HEK293 (cell line): Measurements from ENCODE around the gene SPAAR.

Experiments
- CTCF ChIA-PET: fragments of 350-600 bp; formaldehyde crosslinking; extraction: SDS; loops from one replicate; lab custom pipeline; 2021; ENCODE audit warnings: antibody characterized with exemption; lab: Yijun Ruan, JAX
- POLR2A ChIA-PET: fragments of 300-600 bp; formaldehyde crosslinking; extraction: SDS; loops from one replicate; lab custom pipeline; 2020; ENCODE audit warnings: antibody characterized with exemption, inconsistent platforms; lab: Yijun Ruan, JAX
- H3K27ac ChIP-seq: fragments of 200-500 bp; sonication (Bioruptor generic); 2 replicates; pipeline ENCODE4 v1.5.1; 2014; ENCODE audit warnings: low read depth, low read length, control low read depth, inconsistent platforms; ENCODE audit errors: extremely low read depth
- H3K36me3 ChIP-seq, 2 experiments: fragments of 200-500 bp in 1 of 2; sonication (Bioruptor generic) in 1 of 2; 1 replicate in 1 of 2; 2 replicates in 1 of 2; pipeline ENCODE4 v1.5.1; 2014 to 2017; ENCODE audit warnings: inconsistent platforms in 2 of 2, low read length in 2 of 2; ENCODE audit not compliant: control insufficient read depth in 2 of 2, insufficient read depth in 1 of 2
- H3K4me1 ChIP-seq: fragments of 200-500 bp; sonication (Bioruptor generic); 2 replicates; pipeline ENCODE4 v1.5.1; 2014; ENCODE audit warnings: mild to moderate bottlenecking, low read length, inconsistent platforms; ENCODE audit not compliant: control insufficient read depth, insufficient read depth
- H3K4me3 ChIP-seq: 2 replicates; pipeline ENCODE4 v1.5.1; 2011; ENCODE audit warnings: low read depth, mild to moderate bottlenecking, control low read depth, low read length, moderate library complexity
- H3K9me3 ChIP-seq: fragments of 200-500 bp; sonication (Bioruptor generic); 2 replicates; pipeline ENCODE4 v1.5.1; 2014; ENCODE audit warnings: low read depth, low read length, inconsistent platforms; ENCODE audit not compliant: control insufficient read depth, insufficient read depth
- RBAK ChIP-seq: fragments of 450-650 bp; formaldehyde crosslinking; IDR thresholded peaks from 2 replicates; pipeline ENCODE4 v1.5.1; 2016; ENCODE audit warnings: missing biosample characterization, missing genetic modification characterization
- REPIN1 ChIP-seq: fragments of 450-650 bp; formaldehyde crosslinking; IDR thresholded peaks from 2 replicates; pipeline ENCODE4 v1.5.1; 2017; ENCODE audit warnings: missing biosample characterization, missing genetic modification characterization, low read depth
- SCRT1 ChIP-seq: fragments of 450-650 bp; formaldehyde crosslinking; IDR thresholded peaks from 2 replicates; pipeline ENCODE4 v1.5.1; 2016; ENCODE audit warnings: missing biosample characterization, missing genetic modification characterization, borderline replicate concordance
- ZFHX2 ChIP-seq: fragments of 450-650 bp; formaldehyde crosslinking; conservative IDR thresholded peaks from 2 replicates; pipeline ENCODE4 v1.5.1; 2016; ENCODE audit warnings: missing biosample characterization, missing genetic modification characterization
- ZFP3 ChIP-seq: fragments of 450-650 bp; formaldehyde crosslinking; IDR thresholded peaks from 2 replicates; pipeline ENCODE4 v1.5.1; 2016; ENCODE audit warnings: low read depth, missing biosample characterization, missing genetic modification characterization
- ZNF133 ChIP-seq: fragments of 450-650 bp; formaldehyde crosslinking; IDR thresholded peaks from 2 replicates; pipeline ENCODE4 v1.5.1; 2016; ENCODE audit warnings: missing biosample characterization, missing genetic modification characterization
- ZNF155 ChIP-seq: fragments of 450-650 bp; formaldehyde crosslinking; IDR thresholded peaks from 2 replicates; pipeline ENCODE4 v1.5.1; 2016; ENCODE audit warnings: missing biosample characterization, missing genetic modification characterization
- ZNF169 ChIP-seq: fragments of 450-650 bp; formaldehyde crosslinking; IDR thresholded peaks from 2 replicates; pipeline ENCODE4 v1.5.1; 2016; ENCODE audit warnings: missing biosample characterization, missing genetic modification characterization
- ZNF223 ChIP-seq: fragments of 450-650 bp; formaldehyde crosslinking; IDR thresholded peaks from 2 replicates; pipeline ENCODE4 v1.5.1; 2016; ENCODE audit warnings: missing biosample characterization, missing genetic modification characterization
- ZNF24 ChIP-seq: fragments of 450-650 bp; formaldehyde crosslinking; IDR thresholded peaks from 2 replicates; pipeline ENCODE4 v1.5.1; 2016; ENCODE audit warnings: missing biosample characterization, missing genetic modification characterization
- ZNF37A ChIP-seq: fragments of 450-650 bp; IDR thresholded peaks from 2 replicates; pipeline ENCODE4 v1.5.1; 2018; ENCODE audit warnings: missing biosample characterization, missing genetic modification characterization
- ZNF391 ChIP-seq: fragments of 450-650 bp; formaldehyde crosslinking; IDR thresholded peaks from 2 replicates; pipeline ENCODE4 v1.5.1; 2016; ENCODE audit warnings: low read depth, missing biosample characterization, missing genetic modification characterization, borderline replicate concordance
- ZNF473 ChIP-seq: fragments of 450-650 bp; formaldehyde crosslinking; IDR thresholded peaks from 2 replicates; pipeline ENCODE4 v1.5.1; 2017; ENCODE audit warnings: missing biosample characterization, missing genetic modification characterization
- ZNF560 ChIP-seq: fragments of 450-650 bp; formaldehyde crosslinking; IDR thresholded peaks from 2 replicates; pipeline ENCODE4 v1.5.1; 2017; ENCODE audit warnings: missing biosample characterization, missing genetic modification characterization, borderline replicate concordance
- ZNF585B ChIP-seq: fragments of 450-650 bp; formaldehyde crosslinking; IDR thresholded peaks from 2 replicates; pipeline ENCODE4 v1.5.1; 2016; ENCODE audit warnings: missing biosample characterization, missing genetic modification characterization
- ZNF629 ChIP-seq: fragments of 450-650 bp; formaldehyde crosslinking; IDR thresholded peaks from 2 replicates; pipeline ENCODE4 v1.5.1; 2017; ENCODE audit warnings: missing biosample characterization, missing genetic modification characterization
- ZNF768 ChIP-seq: fragments of 450-650 bp; formaldehyde crosslinking; IDR thresholded peaks from 2 replicates; pipeline ENCODE4 v1.5.1; 2018; ENCODE audit warnings: missing biosample characterization, mild to moderate bottlenecking, missing genetic modification characterization
- TF ChIP-seq, protein P1 (sequence below): fragments of 450-650 bp; formaldehyde crosslinking; IDR thresholded peaks from 2 replicates; pipeline ENCODE4 v1.5.1; 2016; ENCODE audit warnings: missing biosample characterization, missing genetic modification characterization
- TF ChIP-seq, protein P2 (sequence below): fragments of 450-650 bp; formaldehyde crosslinking; IDR thresholded peaks from 2 replicates; pipeline ENCODE4 v1.5.0; 2017; ENCODE audit warnings: missing biosample characterization, missing genetic modification characterization, borderline replicate concordance
- TF ChIP-seq, protein P3 (sequence below): fragments of 450-650 bp; formaldehyde crosslinking; optimal IDR thresholded peaks from 2 replicates; pipeline ENCODE3; 2016; ENCODE audit warnings: missing biosample characterization, mild to moderate bottlenecking, missing genetic modification characterization
- TF ChIP-seq, protein P4 (sequence below): fragments of 450-650 bp; formaldehyde crosslinking; IDR thresholded peaks from 2 replicates; pipeline ENCODE4 v1.5.1; 2017; ENCODE audit warnings: missing biosample characterization, missing genetic modification characterization

Gene SPAAR, protein sequence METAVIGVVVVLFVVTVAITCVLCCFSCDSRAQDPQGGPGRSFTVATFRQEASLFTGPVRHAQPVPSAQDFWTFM

DNA sequence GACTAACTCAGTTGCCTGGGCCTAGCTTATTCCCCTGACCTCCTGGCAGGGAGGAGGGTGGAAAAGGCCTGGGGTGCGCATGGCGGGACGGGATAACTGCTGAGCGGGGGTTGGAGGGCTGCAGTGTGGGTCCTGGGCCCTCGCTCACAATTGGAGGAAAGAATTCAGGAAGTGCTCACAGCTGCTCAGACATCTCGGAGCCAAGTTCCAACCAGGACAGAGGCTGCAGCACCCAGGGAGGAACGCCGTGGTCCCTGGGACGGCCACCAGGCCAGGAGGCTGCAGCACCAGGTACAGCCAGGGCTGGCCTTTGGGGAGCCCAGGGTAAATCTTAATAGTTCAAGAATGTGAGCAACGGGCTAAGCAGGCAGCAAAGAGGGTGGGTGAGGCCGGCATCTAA is at the start of gene SPAAR:
Gene SPAAR (plus strand): TSS at position 217 of the 400 bp plus-strand sequence. CDS start 974 bp downstream, outside the sequence.
- POLR2A ChIA-PET: interaction anchor here (0.6 kb wide), 1 partner anchor 106 kb away, joined by 4 read pairs; no protein-coding TSS in a partner anchor
- peak within 1 kb of the TSS; percentile 34; the same call in 1 of the 2 replicates for H3K27ac ChIP-seq

DNA sequence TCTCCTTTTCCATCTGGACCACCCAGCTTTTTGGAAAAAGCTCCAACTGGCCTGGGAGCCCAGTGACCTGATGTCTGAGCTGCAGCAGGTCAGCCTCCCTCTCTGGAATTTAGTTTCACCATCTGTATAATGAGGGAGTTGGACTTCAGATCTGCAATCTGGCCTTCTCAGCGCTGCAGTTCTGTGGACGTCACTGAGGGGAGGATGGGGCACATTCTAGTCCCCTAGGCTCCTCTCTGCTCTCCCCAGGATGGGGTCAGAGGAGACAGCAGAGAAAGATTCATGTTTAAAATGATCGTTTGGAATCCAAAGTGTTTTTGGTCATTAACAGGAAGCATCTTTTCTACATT is 49.3 kb upstream of the SPAAR start:
- ChIA-PET CTCF (interaction anchor here (0.5 to 1.5 kb wide), 3 partner anchors 15 to 22 kb away, joined by 3 to 5 read pairs (median 3); no protein-coding TSS in a partner anchor), POLR2A (no interaction called here)
- no peak for TF ChIP-seq REPIN1
- no peak for TF ChIP-seq SCRT1 (tag by site-specific recombination)
- no peak for TF ChIP-seq ZNF560
- no peak for TF ChIP-seq ZNF24
- no peak for TF ChIP-seq ZNF37A (tag by site-specific recombination)
- no peak for TF ChIP-seq ZNF473 (tag by site-specific recombination)
- no peak for TF ChIP-seq ZNF585B (tag by site-specific recombination)
- no peak for TF ChIP-seq ZFP3 (tag by site-specific recombination)
- no peak for TF ChIP-seq RBAK (tag by site-specific recombination)
- TF ChIP-seq, protein P1, sequence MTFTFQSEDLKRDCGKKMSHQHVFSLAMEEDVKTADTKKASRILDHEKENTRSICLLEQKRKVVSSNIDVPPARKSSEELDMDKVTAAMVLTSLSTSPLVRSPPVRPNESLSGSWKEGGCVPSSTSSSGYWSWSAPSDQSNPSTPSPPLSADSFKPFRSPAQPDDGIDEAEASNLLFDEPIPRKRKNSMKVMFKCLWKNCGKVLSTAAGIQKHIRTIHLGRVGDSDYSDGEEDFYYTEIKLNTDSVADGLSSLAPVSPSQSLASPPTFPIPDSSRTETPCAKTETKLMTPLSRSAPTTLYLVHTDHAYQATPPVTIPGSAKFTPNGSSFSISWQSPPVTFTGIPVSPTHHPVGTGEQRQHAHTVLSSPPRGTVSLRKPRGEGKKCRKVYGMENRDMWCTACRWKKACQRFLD (tag by site-specific recombination): no peak
- TF ChIP-seq ZNF391 (tag by site-specific recombination): no peak
- no peak for TF ChIP-seq ZNF133 (tag by site-specific recombination)
- no peak for TF ChIP-seq ZNF223 (tag by site-specific recombination)
- no peak for TF ChIP-seq ZNF155 (tag by site-specific recombination)
- no peak for TF ChIP-seq ZNF169 (tag by site-specific recombination)
- TF ChIP-seq ZNF768 (tag by site-specific recombination): no peak
- TF ChIP-seq, protein P2, sequence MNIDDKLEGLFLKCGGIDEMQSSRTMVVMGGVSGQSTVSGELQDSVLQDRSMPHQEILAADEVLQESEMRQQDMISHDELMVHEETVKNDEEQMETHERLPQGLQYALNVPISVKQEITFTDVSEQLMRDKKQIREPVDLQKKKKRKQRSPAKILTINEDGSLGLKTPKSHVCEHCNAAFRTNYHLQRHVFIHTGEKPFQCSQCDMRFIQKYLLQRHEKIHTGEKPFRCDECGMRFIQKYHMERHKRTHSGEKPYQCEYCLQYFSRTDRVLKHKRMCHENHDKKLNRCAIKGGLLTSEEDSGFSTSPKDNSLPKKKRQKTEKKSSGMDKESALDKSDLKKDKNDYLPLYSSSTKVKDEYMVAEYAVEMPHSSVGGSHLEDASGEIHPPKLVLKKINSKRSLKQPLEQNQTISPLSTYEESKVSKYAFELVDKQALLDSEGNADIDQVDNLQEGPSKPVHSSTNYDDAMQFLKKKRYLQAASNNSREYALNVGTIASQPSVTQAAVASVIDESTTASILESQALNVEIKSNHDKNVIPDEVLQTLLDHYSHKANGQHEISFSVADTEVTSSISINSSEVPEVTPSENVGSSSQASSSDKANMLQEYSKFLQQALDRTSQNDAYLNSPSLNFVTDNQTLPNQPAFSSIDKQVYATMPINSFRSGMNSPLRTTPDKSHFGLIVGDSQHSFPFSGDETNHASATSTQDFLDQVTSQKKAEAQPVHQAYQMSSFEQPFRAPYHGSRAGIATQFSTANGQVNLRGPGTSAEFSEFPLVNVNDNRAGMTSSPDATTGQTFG: no peak
- TF ChIP-seq, protein P3, sequence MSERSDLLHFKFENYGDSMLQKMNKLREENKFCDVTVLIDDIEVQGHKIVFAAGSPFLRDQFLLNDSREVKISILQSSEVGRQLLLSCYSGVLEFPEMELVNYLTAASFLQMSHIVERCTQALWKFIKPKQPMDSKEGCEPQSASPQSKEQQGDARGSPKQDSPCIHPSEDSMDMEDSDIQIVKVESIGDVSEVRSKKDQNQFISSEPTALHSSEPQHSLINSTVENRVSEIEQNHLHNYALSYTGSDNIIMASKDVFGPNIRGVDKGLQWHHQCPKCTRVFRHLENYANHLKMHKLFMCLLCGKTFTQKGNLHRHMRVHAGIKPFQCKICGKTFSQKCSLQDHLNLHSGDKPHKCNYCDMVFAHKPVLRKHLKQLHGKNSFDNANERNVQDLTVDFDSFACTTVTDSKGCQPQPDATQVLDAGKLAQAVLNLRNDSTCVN (tag by site-specific recombination): no peak
- no peak for TF ChIP-seq ZNF629
- TF ChIP-seq, protein P4, sequence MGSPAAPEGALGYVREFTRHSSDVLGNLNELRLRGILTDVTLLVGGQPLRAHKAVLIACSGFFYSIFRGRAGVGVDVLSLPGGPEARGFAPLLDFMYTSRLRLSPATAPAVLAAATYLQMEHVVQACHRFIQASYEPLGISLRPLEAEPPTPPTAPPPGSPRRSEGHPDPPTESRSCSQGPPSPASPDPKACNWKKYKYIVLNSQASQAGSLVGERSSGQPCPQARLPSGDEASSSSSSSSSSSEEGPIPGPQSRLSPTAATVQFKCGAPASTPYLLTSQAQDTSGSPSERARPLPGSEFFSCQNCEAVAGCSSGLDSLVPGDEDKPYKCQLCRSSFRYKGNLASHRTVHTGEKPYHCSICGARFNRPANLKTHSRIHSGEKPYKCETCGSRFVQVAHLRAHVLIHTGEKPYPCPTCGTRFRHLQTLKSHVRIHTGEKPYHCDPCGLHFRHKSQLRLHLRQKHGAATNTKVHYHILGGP: no peak
- Histone ChIP-seq H3K27ac (no peak overlapping the region), H3K36me3 (no peaks in the 10 kb centered on the region), H3K9me3 (no peaks in the 10 kb centered on the region), H3K4me3 (no peak overlapping the region), H3K4me1 (no peaks in the 10 kb centered on the region)

More for the DNA sequence above, at the start of gene SPAAR:
- H3K4me1 ChIP-seq: peaks cover 10% of the 10 kb centered on the region
- TF ChIP-seq ZNF24 (no peak), ZNF155 (tag by site-specific recombination) (no peak), ZFHX2 (tag by site-specific recombination) (no peak)
- no peaks in the 10 kb centered on the region for H3K36me3 ChIP-seq
- CTCF ChIA-PET: interaction anchor here (0.7 to 3.6 kb wide), 10 partner anchors 8 to 174 kb away, joined by 3 to 45 read pairs (median 4); no protein-coding TSS in a partner anchor
- no peaks in the 10 kb centered on the region for H3K9me3 ChIP-seq
- H3K4me3 ChIP-seq: no peak within 1 kb of the TSS
